Esophagus muscularis mucosa (tissue), 4 donors: Measurements from ENCODE around the gene AKT1. TPM values are rescaled to one million over a fixed set of nuclear protein-coding genes. Genes with fewer than 3 reads are reported as not detected.

Source experiments
- DNase-seq: peaks from one replicate; pipeline ENCODE4 v3.0.0-alpha.2; 2017; ENCODE audit errors: extremely low spot score
- H3K27ac ChIP-seq, 4 donors: fragments of 200-600 bp; sonication (generic); replicated peaks in 1 of 4; 1 replicate in 3 of 4; 2 replicates in 1 of 4; pipeline ENCODE4 v1.5.1; 2016 to 2019; ENCODE audit warnings: mild to moderate bottlenecking in 1 of 4
- H3K27me3 ChIP-seq, 4 donors: fragments of 200-600 bp; sonication (generic); one replicate each; pipeline versions ENCODE4 v1.5.1 to v1.6.0; 2016 to 2019
- H3K36me3 ChIP-seq, 4 donors: fragments of 200-600 bp; sonication (generic); one replicate each; pipeline ENCODE4 v1.5.1; 2016 to 2019
- H3K4me1 ChIP-seq, 4 donors: fragments of 200-600 bp; sonication (generic); one replicate each; pipeline ENCODE4 v1.5.1; 2016 to 2019
- H3K4me3 ChIP-seq, 4 donors: fragments of 200-600 bp; sonication (generic); 1 replicate in 2 of 4; 2 replicates in 2 of 4; pipeline ENCODE4 v1.5.1; 2016 to 2019; ENCODE audit warnings: mild to moderate bottlenecking in 4 of 4, moderate library complexity in 1 of 4
- H3K9me3 ChIP-seq, 4 donors: fragments of 200-600 bp; sonication (generic); 1 replicate in 3 of 4; 2 replicates in 1 of 4; pipeline ENCODE4 v1.5.1; 2016 to 2019
- CTCF ChIP-seq, 3 experiments: fragments of 200-600 bp in 2 of 3; fragments of 450-650 bp in 1 of 3; sonication (generic) in 2 of 3; IDR thresholded peaks; one replicate each; pipeline ENCODE4 v1.5.1; 2017 to 2019; ENCODE audit warnings: antibody characterized with exemption in 3 of 3, mild to moderate bottlenecking in 2 of 3, moderate library complexity in 1 of 3
- EP300 ChIP-seq: sonication (generic); formaldehyde crosslinking; IDR thresholded peaks from one replicate; pipeline ENCODE4 v1.6.1; 2017; ENCODE audit warnings: antibody characterized with exemption
- POLR2A ChIP-seq: fragments of 450-650 bp; IDR thresholded peaks from one replicate; pipeline ENCODE4 v1.6.1; 2017; ENCODE audit warnings: antibody characterized with exemption, moderate library complexity, mild to moderate bottlenecking, low read depth
- POLR2AphosphoS5 ChIP-seq, 2 donors: sonication (generic); formaldehyde crosslinking; IDR thresholded peaks; one replicate each; pipeline ENCODE4 v1.6.1; 2017; ENCODE audit warnings: antibody characterized with exemption in 2 of 2
- WGBS: methylation state at CpG from one replicate; pipeline ENCODE4 v1.1.5; 2018; 5-methylcytosine and 5-hydroxymethylcytosine counted together
- intact Hi-C: fragments of 100-400 bp; cut with DNase I; formaldehyde crosslinking; loops from one replicate; pipeline ENCODE4 v1.15.1; 2023
- total RNA-seq, 4 donors: library from RNA; depleted of rRNA; stranded (reverse); fragments of >200 nt; gene quantifications; one replicate each; pipeline versions ENCODE4 v1.1.0 to v1.2.1, GENCODE V29; 2016

The AKT1 gene
- total RNA-seq, 4 donors from 2014 or later = 162 to 267 (median 187) TPM

- H3K9me3 ChIP-seq = no peaks in the 10 kb centered on the region
- no peak overlapping the region for H3K4me3 ChIP-seq
- H3K27ac ChIP-seq = no peak overlapping the region
- no peaks in the 10 kb centered on the region for H3K27me3 ChIP-seq
- peaks cover 0 to 30% (median 26%) of the 10 kb centered on the region in 4 donors for H3K4me1 ChIP-seq
- intact Hi-C loops = no loop called here
- TF ChIP-seq CTCF (IDR thresholded peaks at IDR 0.05) (no peak), POLR2A (no peak), EP300 (no peak)
- no peak for DNase-seq
- WGBS = 84% methylated on average over 27 of the region's 28 CpGs
- H3K36me3 ChIP-seq = peaks cover 0 to 75% (median 26%) of the 10 kb centered on the region in 4 donors
Measured at GRCh38 chr14:104743461-104744380, 51.8 kb downstream of the AKT1 start.

- no peak for TF ChIP-seq EP300
- no peak for TF ChIP-seq POLR2A
- no peak for TF ChIP-seq CTCF (IDR thresholded peaks at IDR 0.05)
- no peak for TF ChIP-seq POLR2AphosphoS5 (IDR thresholded peaks at IDR 0.05)
- intact Hi-C loops = no loop called here
- DNase-seq = no peak
- no peaks in the 10 kb centered on the region for H3K9me3 ChIP-seq
- H3K27me3 ChIP-seq = no peaks in the 10 kb centered on the region
- no peak overlapping the region for H3K4me3 ChIP-seq
- H3K4me1 ChIP-seq = peaks cover 0 to 23% (median 20%) of the 10 kb centered on the region in 4 donors
- peaks cover 0 to 80% (median 26%) of the 10 kb centered on the region in 4 donors for H3K36me3 ChIP-seq
- H3K27ac ChIP-seq = no peak overlapping the region
- WGBS = 92% methylated on average over 20 of the region's 32 CpGs
Measured at GRCh38 chr14:104742586-104743455, 52.7 kb downstream of the AKT1 start.

GRCh38 chr14:104741803-104742251, 53.7 kb downstream of the AKT1 start:
- TF ChIP-seq POLR2A (no peak), POLR2AphosphoS5 (IDR thresholded peaks at IDR 0.05) (no peak), CTCF (IDR thresholded peaks at IDR 0.05) (no peak), EP300 (no peak)
- intact Hi-C loops = no loop called here
- Histone ChIP-seq H3K4me3 (no peak overlapping the region), H3K4me1 (peaks cover 8 to 22% (median 15%) of the 10 kb centered on the region in 4 donors), H3K36me3 (peaks cover 0 to 80% (median 26%) of the 10 kb centered on the region in 4 donors), H3K9me3 (no peaks in the 10 kb centered on the region), H3K27ac (no peak overlapping the region), H3K27me3 (no peaks in the 10 kb centered on the region)
- DNase-seq = no peak
- over 99% methylated on average over 15 of the region's 23 CpGs for WGBS

GRCh38 chr14:104741108-104741802, 54.3 kb downstream of the AKT1 start:
- Histone ChIP-seq H3K4me3 (no peak overlapping the region), H3K9me3 (no peaks in the 10 kb centered on the region), H3K27me3 (no peaks in the 10 kb centered on the region), H3K36me3 (peaks cover 0 to 78% (median 26%) of the 10 kb centered on the region in 4 donors), H3K27ac (no peak overlapping the region), H3K4me1 (peaks cover 14 to 22% (median 15%) of the 10 kb centered on the region in 4 donors)
- TF ChIP-seq POLR2A (no peak), POLR2AphosphoS5 (IDR thresholded peaks at IDR 0.05) (no peak), CTCF (IDR thresholded peaks at IDR 0.05) (no peak), EP300 (no peak)
- intact Hi-C loops = no loop called here
- no peak for DNase-seq
- WGBS = 89% methylated on average over 20 of the region's 29 CpGs
